Esophagus muscularis mucosa (tissue), 4 donors: Measurements from ENCODE around the gene TACR2.

Experiments used
- EP300 ChIP-seq: sonication (generic); formaldehyde crosslinking; IDR thresholded peaks from one replicate; pipeline ENCODE4 v1.6.1; 2017; ENCODE audit warnings: antibody characterized with exemption
- POLR2A ChIP-seq: fragments of 450-650 bp; IDR thresholded peaks from one replicate; pipeline ENCODE4 v1.6.1; 2017; ENCODE audit warnings: antibody characterized with exemption, moderate library complexity, mild to moderate bottlenecking, low read depth
- POLR2AphosphoS5 ChIP-seq, 2 donors: sonication (generic); formaldehyde crosslinking; IDR thresholded peaks; one replicate each; pipeline ENCODE4 v1.6.1; 2017; ENCODE audit warnings: antibody characterized with exemption in 2 of 2
- TF ChIP-seq, protein P1 (sequence below), 3 experiments: fragments of 200-600 bp in 2 of 3; fragments of 450-650 bp in 1 of 3; sonication (generic) in 2 of 3; IDR thresholded peaks; one replicate each; pipeline ENCODE4 v1.5.1; 2017 to 2019; ENCODE audit warnings: antibody characterized with exemption in 3 of 3, mild to moderate bottlenecking in 2 of 3, moderate library complexity in 1 of 3

- no peak for TF ChIP-seq EP300
- TF ChIP-seq, protein P1, sequence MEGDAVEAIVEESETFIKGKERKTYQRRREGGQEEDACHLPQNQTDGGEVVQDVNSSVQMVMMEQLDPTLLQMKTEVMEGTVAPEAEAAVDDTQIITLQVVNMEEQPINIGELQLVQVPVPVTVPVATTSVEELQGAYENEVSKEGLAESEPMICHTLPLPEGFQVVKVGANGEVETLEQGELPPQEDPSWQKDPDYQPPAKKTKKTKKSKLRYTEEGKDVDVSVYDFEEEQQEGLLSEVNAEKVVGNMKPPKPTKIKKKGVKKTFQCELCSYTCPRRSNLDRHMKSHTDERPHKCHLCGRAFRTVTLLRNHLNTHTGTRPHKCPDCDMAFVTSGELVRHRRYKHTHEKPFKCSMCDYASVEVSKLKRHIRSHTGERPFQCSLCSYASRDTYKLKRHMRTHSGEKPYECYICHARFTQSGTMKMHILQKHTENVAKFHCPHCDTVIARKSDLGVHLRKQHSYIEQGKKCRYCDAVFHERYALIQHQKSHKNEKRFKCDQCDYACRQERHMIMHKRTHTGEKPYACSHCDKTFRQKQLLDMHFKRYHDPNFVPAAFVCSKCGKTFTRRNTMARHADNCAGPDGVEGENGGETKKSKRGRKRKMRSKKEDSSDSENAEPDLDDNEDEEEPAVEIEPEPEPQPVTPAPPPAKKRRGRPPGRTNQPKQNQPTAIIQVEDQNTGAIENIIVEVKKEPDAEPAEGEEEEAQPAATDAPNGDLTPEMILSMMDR (IDR thresholded peaks at IDR 0.05) = no peak
- TF ChIP-seq POLR2AphosphoS5 (IDR thresholded peaks at IDR 0.05) = no peak
- TF ChIP-seq POLR2A = no peak
Measured at GRCh38 chr10:69425511-69426298, 9.0 kb upstream of the TACR2 start.
